GM21447 (cell line): ENCODE measurements around the gene CTNNA2.

Experiments
- ATAC-seq: cut with Tn5 transposase; IDR thresholded peaks from one replicate; pipeline ENCODE4 v1.9.1; 2021; ENCODE audit not compliant: unreplicated experiment

The CTNNA2 gene

GRCh38 chr2:79971807-79972206, 459.0 kb downstream of the CTNNA2 start:
- ATAC-seq = no peak

- no peak for ATAC-seq
These were observed 459.8 kb downstream of the CTNNA2 start for GRCh38 chr2:79972661-79973060.

- ATAC-seq = no peak
These were observed 463.1 kb downstream of the CTNNA2 start for GRCh38 chr2:79975791-79976565.

- no peak for ATAC-seq
These were observed 464.9 kb downstream of the CTNNA2 start for GRCh38 chr2:79977792-79978191.

GRCh38 chr2:79980116-79980515, 467.3 kb downstream of the CTNNA2 start:
- ATAC-seq = no peak

- no peak for ATAC-seq
These were observed 468.0 kb downstream of the CTNNA2 start for GRCh38 chr2:79980816-79981215.

- ATAC-seq = no peak
These were observed 468.5 kb downstream of the CTNNA2 start for GRCh38 chr2:79981316-79981715.

- ATAC-seq = no peak
These were observed 469.6 kb downstream of the CTNNA2 start for GRCh38 chr2:79982445-79982844.

- ATAC-seq = no peak
These were observed 471.6 kb downstream of the CTNNA2 start for GRCh38 chr2:79984476-79984875.

- ATAC-seq = no peak
These were observed 472.3 kb downstream of the CTNNA2 start for GRCh38 chr2:79985145-79985544.

GRCh38 chr2:79985571-79985970, 472.7 kb downstream of the CTNNA2 start:
- no peak for ATAC-seq

GRCh38 chr2:79993144-79993543, 480.3 kb downstream of the CTNNA2 start:
- ATAC-seq = no peak

GRCh38 chr2:79994161-79994560, 481.3 kb downstream of the CTNNA2 start:
- no peak for ATAC-seq

GRCh38 chr2:79994965-79995364, 482.1 kb downstream of the CTNNA2 start:
- ATAC-seq = no peak

GRCh38 chr2:79996709-79997108, 483.9 kb downstream of the CTNNA2 start:
- ATAC-seq = no peak

- ATAC-seq = no peak
These were observed 488.9 kb downstream of the CTNNA2 start for GRCh38 chr2:80001701-80002101.

GRCh38 chr2:80002112-80002511, 489.3 kb downstream of the CTNNA2 start:
- ATAC-seq = no peak

GRCh38 chr2:80002568-80003157, 489.8 kb downstream of the CTNNA2 start:
- no peak for ATAC-seq

- no peak for ATAC-seq
These were observed 495.1 kb downstream of the CTNNA2 start for GRCh38 chr2:80007777-80008503.

- no peak for ATAC-seq
These were observed 495.7 kb downstream of the CTNNA2 start for GRCh38 chr2:80008596-80008995.

- no peak for ATAC-seq
These were observed 496.4 kb downstream of the CTNNA2 start for GRCh38 chr2:80009211-80009610.

- ATAC-seq = no peak
These were observed 499.2 kb downstream of the CTNNA2 start for GRCh38 chr2:80012061-80012460.
